WTC11 (cell line): ENCODE results near the gene MCAT. TPM values are rescaled to one million over a fixed set of nuclear protein-coding genes. Genes with fewer than 3 reads are reported as not detected.

Experiments
- ATAC-seq: fragments of 200-7000 bp; cut with Tn5 transposase; 2 replicates; pipeline ENCODE4 v1.10.0; 2021; ENCODE audit warnings: mild to moderate bottlenecking, moderate library complexity
- CTCF ChIA-PET: fragments of 300-600 bp; sonication (Branson Sonifier 250); formaldehyde crosslinking; loops from one replicate; lab custom pipeline; 2021; ENCODE audit warnings: antibody characterized with exemption; lab: Charles Lee
- POLR2A ChIA-PET: fragments of 350-600 bp; sonication (Branson Sonifier 250); formaldehyde crosslinking; loops from one replicate; lab custom pipeline; 2021; ENCODE audit warnings: antibody characterized with exemption; lab: Charles Lee
- DNase-seq: peaks from one replicate; pipeline ENCODE4 v3.0.0; 2021; ENCODE audit warnings: low spot score
- H3K27ac Mint-ChIP-seq: 2 replicates; pipeline ENCODE4 v1.8.0; 2021; ENCODE audit warnings: mixed read lengths
- H3K27me3 Mint-ChIP-seq: 2 replicates; pipeline ENCODE4 v1.8.0; 2021; ENCODE audit warnings: low read depth, mild to moderate bottlenecking, moderate library complexity, mixed read lengths
- H3K36me3 Mint-ChIP-seq: 2 replicates; pipeline ENCODE4 v1.8.0; 2021; ENCODE audit warnings: mixed read lengths
- H3K4me1 Mint-ChIP-seq: 2 replicates; pipeline ENCODE4 v1.8.0; 2022; ENCODE audit warnings: mixed read lengths
- H3K4me3 Mint-ChIP-seq: 2 replicates; pipeline ENCODE4 v1.8.0; 2021; ENCODE audit warnings: mild to moderate bottlenecking, moderate library complexity, mixed read lengths
- H3K9me3 Mint-ChIP-seq: 2 replicates; pipeline ENCODE4 v1.8.0; 2021; ENCODE audit warnings: mixed read lengths
- ATF6 ChIP-seq: sonication (generic); formaldehyde crosslinking; IDR thresholded peaks from 2 replicates; pipeline ENCODE4 v1.8.1; 2023; ENCODE audit warnings: mild to moderate bottlenecking, missing genetic modification reagents
- CBFB ChIP-seq: sonication (generic); formaldehyde crosslinking; IDR thresholded peaks from 2 replicates; pipeline ENCODE4 v1.8.1; 2022; ENCODE audit warnings: mild to moderate bottlenecking, low read depth, missing genetic modification reagents
- EMX1 ChIP-seq: fragments of 250-450 bp; sonication (Bioruptor Pico); IDR thresholded peaks from 2 replicates; pipeline ENCODE4 v1.8.0; 2021; ENCODE audit warnings: mild to moderate bottlenecking
- FOXJ3 ChIP-seq: sonication (generic); formaldehyde crosslinking; IDR thresholded peaks from 2 replicates; pipeline ENCODE4 v1.9.0; 2021; ENCODE audit warnings: missing genetic modification reagents, mild to moderate bottlenecking, borderline replicate concordance
- HMGA2 ChIP-seq: fragments of 250-450 bp; sonication (Bioruptor Pico); IDR thresholded peaks from 2 replicates; pipeline ENCODE4 v1.4.0; 2021; ENCODE audit warnings: mild to moderate bottlenecking, moderate library complexity
- IRF2 ChIP-seq: sonication (generic); formaldehyde crosslinking; IDR thresholded peaks from 2 replicates; pipeline ENCODE4 v1.8.0; 2022; ENCODE audit warnings: low read depth, missing genetic modification reagents, borderline replicate concordance
- KAT7 ChIP-seq: sonication (generic); formaldehyde crosslinking; IDR thresholded peaks from 2 replicates; pipeline ENCODE4 v1.8.1; 2023; ENCODE audit warnings: missing genetic modification reagents, mild to moderate bottlenecking, borderline replicate concordance
- MXD4 ChIP-seq: fragments of 250-450 bp; sonication (Bioruptor Pico); IDR thresholded peaks from 2 replicates; pipeline ENCODE4 v1.8.0; 2021; ENCODE audit warnings: mild to moderate bottlenecking, moderate library complexity, borderline replicate concordance
- NFE2L1 ChIP-seq: sonication (generic); formaldehyde crosslinking; IDR thresholded peaks from 2 replicates; pipeline ENCODE4 v1.8.1; 2023; ENCODE audit warnings: missing genetic modification reagents
- NFYB ChIP-seq: sonication (generic); formaldehyde crosslinking; conservative IDR thresholded peaks from 2 replicates; pipeline ENCODE4 v1.8.0; 2022; ENCODE audit warnings: low read depth, missing genetic modification reagents
- NR1H2 ChIP-seq: sonication (generic); formaldehyde crosslinking; IDR thresholded peaks from 2 replicates; pipeline ENCODE4 v1.9.0; 2021; ENCODE audit warnings: mild to moderate bottlenecking, moderate library complexity, missing genetic modification reagents
- RORB ChIP-seq: fragments of 250-450 bp; sonication (Bioruptor Pico); IDR thresholded peaks from 2 replicates; pipeline ENCODE4 v1.9.0; 2021; ENCODE audit warnings: mild to moderate bottlenecking
- STAT6 ChIP-seq: sonication (generic); formaldehyde crosslinking; conservative IDR thresholded peaks from 2 replicates; pipeline ENCODE4 v1.8.1; 2023; ENCODE audit warnings: mild to moderate bottlenecking, low read depth, missing genetic modification reagents, moderate library complexity
- TEAD1 ChIP-seq: sonication (generic); formaldehyde crosslinking; IDR thresholded peaks from 2 replicates; pipeline ENCODE4 v1.8.0; 2022; ENCODE audit warnings: mild to moderate bottlenecking, missing genetic modification reagents
- TP53 ChIP-seq: sonication (generic); formaldehyde crosslinking; IDR thresholded peaks from 2 replicates; pipeline ENCODE4 v1.8.1; 2023; ENCODE audit warnings: mild to moderate bottlenecking, missing genetic modification reagents
- ZNF121 ChIP-seq: sonication (generic); formaldehyde crosslinking; IDR thresholded peaks from 2 replicates; pipeline ENCODE4 v1.8.0; 2023; ENCODE audit warnings: missing genetic modification reagents
- ZNF219 ChIP-seq: sonication (generic); formaldehyde crosslinking; IDR thresholded peaks from 2 replicates; pipeline ENCODE4 v1.8.0; 2023; ENCODE audit warnings: missing genetic modification reagents, mild to moderate bottlenecking, borderline replicate concordance
- ZNF281 ChIP-seq: sonication (generic); formaldehyde crosslinking; IDR thresholded peaks from 2 replicates; pipeline ENCODE4 v1.8.0; 2023; ENCODE audit warnings: mild to moderate bottlenecking, missing genetic modification reagents
- ZNF416 ChIP-seq: fragments of 250-450 bp; sonication (Bioruptor Pico); IDR thresholded peaks from 2 replicates; pipeline ENCODE4 v1.9.0; 2021; ENCODE audit warnings: mild to moderate bottlenecking, inconsistent platforms
- ZNF423 ChIP-seq: fragments of 250-450 bp; sonication (Bioruptor Pico); IDR thresholded peaks from 2 replicates; pipeline ENCODE4 v2.1.2; 2022; ENCODE audit warnings: mild to moderate bottlenecking, moderate library complexity
- total RNA-seq: library from RNA; stranded (reverse); gene quantifications from 3 replicates; pipeline ENCODE4 v1.2.3, GENCODE V29; 2021

MCAT gene
- total RNA-seq, 1 experiment from 2014 or later = 18.5 TPM

GRCh38 chr22:43136801-43137200 is 6.4 kb downstream of the MCAT start (continued):
- TF ChIP-seq EMX1 (no peak), STAT6 (no peak), FOXJ3 (CRISPR knock-in tag) (no peak), NFE2L1 (CRISPR knock-in tag) (no peak), IRF2 (no peak), CBFB (CRISPR knock-in tag) (no peak), TP53 (CRISPR knock-in tag) (no peak), NFYB (CRISPR knock-in tag) (no peak)

GRCh38 chr22:43136255-43136654 is 6.9 kb downstream of the MCAT start:
- Mint-ChIP-seq H3K27ac (no peak overlapping the region), H3K4me3 (no peak overlapping the region), H3K9me3 (no peaks in the 10 kb centered on the region), H3K36me3 (peaks cover 52% of the 10 kb centered on the region), H3K27me3 (no peaks in the 10 kb centered on the region), H3K4me1 (no peaks in the 10 kb centered on the region)
- ChIA-PET POLR2A (no interaction called here), CTCF (interaction anchor here (1.0 to 1.6 kb wide), 4 partner anchors 19 to 76 kb away, joined by 3 to 4 read pairs (median 3); no protein-coding TSS in a partner anchor)
- peak; percentile 63 for DNase-seq
- 0 out of 2 replicates have a peak, but pooled peaks have one; percentile 37 for TF ChIP-seq ZNF423 (CRISPR knock-in tag)
- TF ChIP-seq ATF6 (CRISPR knock-in tag) = no peak
- peak; percentile 79 for ATAC-seq

GRCh38 chr22:43135565-43135964 is 7.6 kb downstream of the MCAT start:
- TF ChIP-seq MXD4 (CRISPR knock-in tag) = no peak
- ChIA-PET CTCF (interaction anchor here (1.6 kb wide), 1 partner anchor 52 kb away, joined by 4 read pairs; no protein-coding TSS in a partner anchor), POLR2A (no interaction called here)
- no peaks in the 10 kb centered on the region for H3K4me1 Mint-ChIP-seq
- peaks cover 46% of the 10 kb centered on the region for H3K36me3 Mint-ChIP-seq
- no peaks in the 10 kb centered on the region for H3K27me3 Mint-ChIP-seq
- H3K9me3 Mint-ChIP-seq = no peaks in the 10 kb centered on the region
- no peak overlapping the region for H3K4me3 Mint-ChIP-seq
- ATAC-seq = no peak
- DNase-seq = no peak
- H3K27ac Mint-ChIP-seq = no peak overlapping the region

- TF ChIP-seq RORB (no peak), HMGA2 (CRISPR knock-in tag) (no peak)
- ChIA-PET CTCF (no interaction called here), POLR2A (no interaction called here)
- DNase-seq = no peak
- no peaks in the 10 kb centered on the region for H3K9me3 Mint-ChIP-seq
- no peaks in the 10 kb centered on the region for H3K27me3 Mint-ChIP-seq
- ATAC-seq = no peak
- peaks cover under 1% of the 10 kb centered on the region; the same call in 1 of the 2 replicates for H3K4me1 Mint-ChIP-seq
- H3K4me3 Mint-ChIP-seq = no peak overlapping the region
- H3K36me3 Mint-ChIP-seq = peaks cover 39% of the 10 kb centered on the region
- no peak overlapping the region for H3K27ac Mint-ChIP-seq
Measured at GRCh38 chr22:43134553-43134952, 8.6 kb downstream of the MCAT start.

- Mint-ChIP-seq H3K9me3 (no peaks in the 10 kb centered on the region), H3K4me3 (no peak overlapping the region), H3K4me1 (peaks cover 9% of the 10 kb centered on the region), H3K27ac (no peak overlapping the region), H3K27me3 (no peaks in the 10 kb centered on the region), H3K36me3 (peaks cover 30% of the 10 kb centered on the region)
- no peak for DNase-seq
- ChIA-PET POLR2A (no interaction called here), CTCF (interaction anchor here (0.6 kb wide), 1 partner anchor 15 kb away, joined by 3 read pairs; no protein-coding TSS in a partner anchor)
- ATAC-seq = no peak
- no peak for TF ChIP-seq NR1H2 (CRISPR knock-in tag)
- no peak for TF ChIP-seq EMX1
- no peak for TF ChIP-seq RORB
- TF ChIP-seq TEAD1 (CRISPR knock-in tag) = no peak
- TF ChIP-seq ZNF416 (CRISPR knock-in tag) = no peak
- TF ChIP-seq ZNF281 (CRISPR knock-in tag) = no peak
- no peak for TF ChIP-seq ZNF219 (CRISPR knock-in tag)
- no peak for TF ChIP-seq ZNF121
- TF ChIP-seq KAT7 = no peak
Measured at GRCh38 chr22:43133401-43133800, 9.8 kb downstream of the MCAT start.
